Endothelial cell of umbilical vein (primary cell): Measurements from ENCODE around the gene RANBP3L. TPM values are rescaled to one million over a fixed set of nuclear protein-coding genes. Genes with fewer than 3 reads are reported as not detected.

Experiments
- BruUV-seq: library from RNA; stranded (reverse); fragments of 400-500 nt; replicated peaks from 2 replicates; lab custom pipeline; 2021; lab: Mats Ljungman, UMichigan
- CTCF ChIA-PET: fragments of 300-600, 350-600 bp; sonication (Branson Sonifier 250); formaldehyde crosslinking; loops from one replicate; lab custom pipeline; 2021; ENCODE audit warnings: antibody characterized with exemption, inconsistent platforms; lab: Charles Lee
- POLR2A ChIA-PET: fragments of 300-600, 350-600 bp; sonication (Branson Sonifier 250); formaldehyde crosslinking; loops from one replicate; lab custom pipeline; 2021; ENCODE audit warnings: antibody characterized with exemption, inconsistent platforms; lab: Charles Lee
- DNase-seq: peaks from one replicate; pipeline ENCODE4 v3.0.0-alpha.2; 2011; ENCODE audit warnings: low read depth, low spot score
- FAIRE-seq: peaks from 2 replicates; lab custom pipeline; 2011; peaks lifted over from hg19 to GRCh38; lab: Jason Lieb, UNC
- H2AFZ ChIP-seq: 2 replicates; pipeline ENCODE4 v1.6.0; 2012; ENCODE audit warnings: low read depth, low read length, control low read depth, inconsistent platforms
- H3K27ac ChIP-seq: 2 replicates; pipeline ENCODE4 v1.5.1; 2011; ENCODE audit warnings: low read depth, mild to moderate bottlenecking, control low read depth, low read length, moderate library complexity; ENCODE audit not compliant: insufficient read depth
- H3K27me3 ChIP-seq, 2 experiments: 2 replicates each; pipeline versions ENCODE4 v1.6.0 to v1.6.1; 2011; ENCODE audit warnings: low read length in 2 of 2, mixed read lengths in 1 of 2; ENCODE audit not compliant: control insufficient read depth in 2 of 2, insufficient read depth in 2 of 2
- H3K36me3 ChIP-seq, 2 experiments: 2 replicates in 1 of 2; 3 replicates in 1 of 2; pipeline ENCODE4 v1.5.1; 2011; ENCODE audit warnings: low read length in 2 of 2, mild to moderate bottlenecking in 1 of 2, moderate library complexity in 1 of 2; ENCODE audit not compliant: control insufficient read depth in 2 of 2, insufficient read depth in 2 of 2; ENCODE audit errors: extremely low read depth in 1 of 2
- H3K4me1 ChIP-seq: 3 replicates; pipeline ENCODE4 v1.5.1; 2011; ENCODE audit warnings: mild to moderate bottlenecking, low read length; ENCODE audit not compliant: control insufficient read depth, insufficient read depth; ENCODE audit errors: extremely low read depth
- H3K4me2 ChIP-seq: 2 replicates; pipeline ENCODE4 v1.6.1; 2011; ENCODE audit warnings: low read length, control low read depth, mixed read lengths; ENCODE audit not compliant: insufficient read depth
- H3K4me3 ChIP-seq, 3 experiments: fragments of 200-600 bp in 1 of 3; sonication (generic), shearing (Covaris generic) in 1 of 3; replicated peaks in 1 of 3; 2 replicates each; pipeline ENCODE4 v1.5.1; 2011 to 2016; ENCODE audit warnings: control low read depth in 3 of 3, low read length in 3 of 3, mild to moderate bottlenecking in 2 of 3, inconsistent platforms in 1 of 3, low read depth in 1 of 3, moderate library complexity in 1 of 3; ENCODE audit not compliant: insufficient read depth in 1 of 3
- H3K79me2 ChIP-seq: 2 replicates; pipeline ENCODE4 v1.6.0; 2012; ENCODE audit warnings: low read length, inconsistent platforms; ENCODE audit not compliant: control insufficient read depth, insufficient read depth
- H3K9ac ChIP-seq: replicated peaks from 2 replicates; pipeline ENCODE3; 2011; ENCODE audit warnings: low read length, control low read depth; ENCODE audit not compliant: insufficient read depth; ENCODE audit errors: extremely low read depth
- H3K9me1 ChIP-seq: replicated peaks from 3 replicates; pipeline ENCODE4 v1.6.0; 2011; ENCODE audit warnings: mild to moderate bottlenecking, low read length; ENCODE audit not compliant: control insufficient read depth, insufficient read depth; ENCODE audit errors: extremely low read depth
- H3K9me3 ChIP-seq: replicated peaks from 2 replicates; pipeline ENCODE4 v1.5.1; 2012; ENCODE audit warnings: low read length, inconsistent platforms; ENCODE audit not compliant: control insufficient read depth, insufficient read depth
- H4K20me1 ChIP-seq: replicated peaks from 2 replicates; pipeline ENCODE3; 2011; ENCODE audit warnings: mild to moderate bottlenecking, low read length; ENCODE audit not compliant: control insufficient read depth, insufficient read depth; ENCODE audit errors: extremely low read depth
- EZH2 ChIP-seq: IDR thresholded peaks from 2 replicates; pipeline ENCODE4 v1.6.1; 2012; ENCODE audit warnings: borderline replicate concordance, low read depth, mild to moderate bottlenecking, moderate library complexity, low read length, inconsistent platforms; ENCODE audit not compliant: severe bottlenecking
- FOS ChIP-seq: IDR thresholded peaks from 2 replicates; pipeline ENCODE4 v1.6.1; 2011; ENCODE audit warnings: mild to moderate bottlenecking, low read length, moderate library complexity, borderline replicate concordance; ENCODE audit not compliant: insufficient read depth
- GATA2 ChIP-seq: IDR thresholded peaks from 2 replicates; pipeline ENCODE4 v1.7.0; 2011; ENCODE audit warnings: low read depth, mild to moderate bottlenecking, moderate library complexity, mixed read lengths, low read length; ENCODE audit not compliant: insufficient read length, insufficient read depth
- JUN ChIP-seq: IDR thresholded peaks from 2 replicates; pipeline ENCODE4 v1.6.1; 2011; ENCODE audit warnings: borderline replicate concordance, low read depth; ENCODE audit not compliant: insufficient read length, insufficient read depth
- MYC ChIP-seq: IDR thresholded peaks from one replicate; pipeline ENCODE4 v1.6.1; 2011; ENCODE audit warnings: mild to moderate bottlenecking, low read depth, low read length
- POLR2A ChIP-seq: IDR thresholded peaks from 2 replicates; pipeline ENCODE4 v1.6.1; 2012; ENCODE audit warnings: low read depth, mild to moderate bottlenecking, control low read depth, low read length
- POLR2AphosphoS5 ChIP-seq: IDR thresholded peaks from 2 replicates; pipeline ENCODE4 v1.6.1; 2012; ENCODE audit warnings: low read depth, mild to moderate bottlenecking, control low read depth, low read length, moderate library complexity; ENCODE audit not compliant: insufficient read depth
- dilution Hi-C: fragments of 300-500 bp; cut with MboI; formaldehyde crosslinking; loops from one replicate; pipeline ENCODE4 v1.15.0; 2019; ENCODE audit warnings: low sequenced_read_pairs; ENCODE audit not compliant: extremely low pct_ligation_motif_present
- intact Hi-C: fragments of 100-400 bp; cut with micrococcal nuclease; formaldehyde crosslinking; loops from one replicate; pipeline ENCODE4 v1.10.0; 2022
- polyA plus RNA-seq, 4 experiments: library from polyadenylated mRNA; depleted of rRNA in 3 of 4; stranded (reverse) in 3 of 4; unstranded in 1 of 4; fragments of >200 nt; gene quantifications; 2 replicates each; pipeline versions ENCODE4 v1.2.1 to v1.2.3, GENCODE V29; 2011 to 2012; ENCODE audit warnings: missing spikeins in 1 of 4
- total RNA-seq: library from RNA; stranded (reverse); gene quantifications from 2 replicates; pipeline ENCODE4 v1.2.3, GENCODE V29; 2021
- TF ChIP-seq, protein P1 (sequence below), 2 donors: IDR thresholded peaks; 1 replicate in 1 of 2; 2 replicates in 1 of 2; pipeline ENCODE4 v1.5.1; 2011; ENCODE audit warnings: low read length in 2 of 2, mild to moderate bottlenecking in 2 of 2, moderate library complexity in 2 of 2, control low read depth in 1 of 2, inconsistent platforms in 1 of 2, low read depth in 1 of 2; ENCODE audit not compliant: insufficient read depth in 1 of 2; ENCODE audit errors: extremely low read depth in 1 of 2
- TF ChIP-seq, protein P2 (sequence below): IDR thresholded peaks from 2 replicates; pipeline ENCODE4 v1.6.1; 2011; ENCODE audit not compliant: insufficient read depth, insufficient read length

The RANBP3L gene
- total and polyA plus RNA-seq, 2 donors (not counting 3 experiments of a cell fraction or from before 2014, with no cell fraction given): not detected

DNA sequence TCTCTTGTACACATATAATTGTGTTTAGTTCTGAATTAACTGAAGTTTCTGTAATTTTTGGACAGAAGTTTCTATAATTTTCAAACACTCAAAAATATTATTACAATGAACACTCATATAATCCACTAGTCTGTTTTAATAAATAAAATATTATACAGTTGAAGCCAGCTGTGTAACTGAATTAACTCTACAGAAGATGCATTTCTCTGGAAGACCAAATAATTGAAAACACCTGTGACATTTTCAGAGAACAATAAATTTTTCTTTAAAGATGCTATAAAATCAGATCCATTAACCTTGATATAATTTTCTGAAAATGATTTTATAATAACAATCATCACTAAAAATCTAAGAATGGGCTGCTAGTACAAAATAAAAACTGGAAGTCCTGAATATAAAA is 74.7 kb downstream of the RANBP3L start:
- no peaks in the 10 kb centered on the region for H3K79me2 ChIP-seq
- no peaks in the 10 kb centered on the region for H3K27me3 ChIP-seq
- TF ChIP-seq POLR2AphosphoS5 (no peak), EZH2 (no peak), MYC (no peak), POLR2A (no peak), FOS (no peak), GATA2 (no peak), JUN (no peak)
- TF ChIP-seq, protein P1, sequence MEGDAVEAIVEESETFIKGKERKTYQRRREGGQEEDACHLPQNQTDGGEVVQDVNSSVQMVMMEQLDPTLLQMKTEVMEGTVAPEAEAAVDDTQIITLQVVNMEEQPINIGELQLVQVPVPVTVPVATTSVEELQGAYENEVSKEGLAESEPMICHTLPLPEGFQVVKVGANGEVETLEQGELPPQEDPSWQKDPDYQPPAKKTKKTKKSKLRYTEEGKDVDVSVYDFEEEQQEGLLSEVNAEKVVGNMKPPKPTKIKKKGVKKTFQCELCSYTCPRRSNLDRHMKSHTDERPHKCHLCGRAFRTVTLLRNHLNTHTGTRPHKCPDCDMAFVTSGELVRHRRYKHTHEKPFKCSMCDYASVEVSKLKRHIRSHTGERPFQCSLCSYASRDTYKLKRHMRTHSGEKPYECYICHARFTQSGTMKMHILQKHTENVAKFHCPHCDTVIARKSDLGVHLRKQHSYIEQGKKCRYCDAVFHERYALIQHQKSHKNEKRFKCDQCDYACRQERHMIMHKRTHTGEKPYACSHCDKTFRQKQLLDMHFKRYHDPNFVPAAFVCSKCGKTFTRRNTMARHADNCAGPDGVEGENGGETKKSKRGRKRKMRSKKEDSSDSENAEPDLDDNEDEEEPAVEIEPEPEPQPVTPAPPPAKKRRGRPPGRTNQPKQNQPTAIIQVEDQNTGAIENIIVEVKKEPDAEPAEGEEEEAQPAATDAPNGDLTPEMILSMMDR (IDR thresholded peaks at IDR 0.05; ENCODE audit: extremely low read depth in 1 of 2, insufficient read depth in 1 of 2, low read depth in 1 of 2, low read length in 2 of 2): no peak
- TF ChIP-seq, protein P2, sequence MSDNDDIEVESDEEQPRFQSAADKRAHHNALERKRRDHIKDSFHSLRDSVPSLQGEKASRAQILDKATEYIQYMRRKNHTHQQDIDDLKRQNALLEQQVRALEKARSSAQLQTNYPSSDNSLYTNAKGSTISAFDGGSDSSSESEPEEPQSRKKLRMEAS: no peak
- H3K4me3 ChIP-seq: no peak overlapping the region
- no peak overlapping the region for H3K4me2 ChIP-seq
- DNase-seq: no peak
- H3K9me3 ChIP-seq: no peaks in the 10 kb centered on the region
- no peak overlapping the region for H3K27ac ChIP-seq
- H4K20me1 ChIP-seq: no peaks in the 10 kb centered on the region
- no TSS peak for BruUV-seq
- ChIA-PET POLR2A (no interaction called here), CTCF (interaction anchor here (1.2 to 2.3 kb wide), 3 partner anchors 12 to 26 kb away, joined by 3 to 8 read pairs (median 4); partner anchors contain the start of gene NADK2)
- H3K36me3 ChIP-seq: no peaks in the 10 kb centered on the region
- intact Hi-C loops (no loop called here), dilution Hi-C loops (no loop called here)
- H3K9me1 ChIP-seq: no peaks in the 10 kb centered on the region
- H2AFZ ChIP-seq: no peak overlapping the region
- no peaks in the 10 kb centered on the region for H3K4me1 ChIP-seq
- no peak overlapping the region for H3K9ac ChIP-seq
- no peak for FAIRE-seq
